B cell (primary cell): Measurements from ENCODE around the gene LIPA.

Experiments
- EZH2 ChIP-seq: IDR thresholded peaks from 2 replicates; pipeline ENCODE4 v1.6.1; 2012; ENCODE audit warnings: borderline replicate concordance, low read depth, mild to moderate bottlenecking, moderate library complexity, low read length; ENCODE audit not compliant: insufficient read depth, poor library complexity, severe bottlenecking
- TF ChIP-seq, protein P1 (sequence below): fragments of 200-600 bp; IDR thresholded peaks from one replicate; pipeline ENCODE4 v1.8.0; 2022; ENCODE audit warnings: antibody characterized with exemption, mild to moderate bottlenecking

DNA sequence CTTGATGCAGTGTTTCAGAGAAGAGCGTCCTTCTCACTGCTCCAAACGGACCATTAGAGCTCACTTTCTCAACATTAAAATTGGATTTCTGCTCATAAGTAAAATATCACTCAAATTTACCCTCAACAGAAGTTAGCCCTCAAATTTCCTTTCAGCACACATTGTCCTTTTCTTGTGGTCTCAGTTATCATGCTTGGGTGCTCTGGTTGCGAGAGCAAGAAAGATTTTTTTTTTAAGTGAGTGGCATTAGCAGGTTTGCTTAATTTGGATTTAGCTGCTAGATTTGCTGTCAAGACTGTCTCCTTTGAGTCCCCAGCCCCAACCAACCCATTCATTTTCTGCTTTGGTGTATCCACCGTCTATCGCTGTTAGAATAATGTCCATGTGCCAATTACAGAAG is 41.9 kb downstream of the LIPA start:
- TF ChIP-seq, protein P1, sequence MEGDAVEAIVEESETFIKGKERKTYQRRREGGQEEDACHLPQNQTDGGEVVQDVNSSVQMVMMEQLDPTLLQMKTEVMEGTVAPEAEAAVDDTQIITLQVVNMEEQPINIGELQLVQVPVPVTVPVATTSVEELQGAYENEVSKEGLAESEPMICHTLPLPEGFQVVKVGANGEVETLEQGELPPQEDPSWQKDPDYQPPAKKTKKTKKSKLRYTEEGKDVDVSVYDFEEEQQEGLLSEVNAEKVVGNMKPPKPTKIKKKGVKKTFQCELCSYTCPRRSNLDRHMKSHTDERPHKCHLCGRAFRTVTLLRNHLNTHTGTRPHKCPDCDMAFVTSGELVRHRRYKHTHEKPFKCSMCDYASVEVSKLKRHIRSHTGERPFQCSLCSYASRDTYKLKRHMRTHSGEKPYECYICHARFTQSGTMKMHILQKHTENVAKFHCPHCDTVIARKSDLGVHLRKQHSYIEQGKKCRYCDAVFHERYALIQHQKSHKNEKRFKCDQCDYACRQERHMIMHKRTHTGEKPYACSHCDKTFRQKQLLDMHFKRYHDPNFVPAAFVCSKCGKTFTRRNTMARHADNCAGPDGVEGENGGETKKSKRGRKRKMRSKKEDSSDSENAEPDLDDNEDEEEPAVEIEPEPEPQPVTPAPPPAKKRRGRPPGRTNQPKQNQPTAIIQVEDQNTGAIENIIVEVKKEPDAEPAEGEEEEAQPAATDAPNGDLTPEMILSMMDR = no peak
- TF ChIP-seq EZH2 = no peak
